BE2C (cell line): ENCODE data around the gene BRD4.

ENCODE experiments used
- DNase-seq: peaks from one replicate; pipeline ENCODE4 v3.0.0-alpha.2; 2020
- H3K27me3 ChIP-seq: fragments of 250-450 bp; sonication (Bioruptor Pico); 2 replicates; pipeline ENCODE4 v1.5.1; 2020; ENCODE audit warnings: mild to moderate bottlenecking
- H3K36me3 ChIP-seq: fragments of 250-450 bp; sonication (Bioruptor Pico); 2 replicates; pipeline ENCODE4 v1.5.1; 2020; ENCODE audit warnings: mild to moderate bottlenecking
- H3K4me1 ChIP-seq: fragments of 250-450 bp; sonication (Bioruptor Pico); 2 replicates; pipeline ENCODE4 v1.5.1; 2020
- H3K4me3 ChIP-seq: 2 replicates; pipeline ENCODE4 v1.5.1; 2011; ENCODE audit warnings: low read depth, low read length
- H3K9me3 ChIP-seq: fragments of 250-450 bp; sonication (Bioruptor Pico); 2 replicates; pipeline ENCODE4 v1.5.1; 2020
- TF ChIP-seq, protein P1 (sequence below): IDR thresholded peaks from 2 replicates; pipeline ENCODE4 v1.5.1; 2012; ENCODE audit warnings: mild to moderate bottlenecking, low read depth, low read length

Gene BRD4

GRCh38 chr19:15248648-15249527 lies 83.5 kb downstream of the BRD4 start:
- Histone ChIP-seq H3K4me3 (no peak overlapping the region), H3K4me1 (no peaks in the 10 kb centered on the region), H3K9me3 (no peaks in the 10 kb centered on the region), H3K27me3 (no peaks in the 10 kb centered on the region), H3K36me3 (peaks cover 88% of the 10 kb centered on the region)
- TF ChIP-seq, protein P1, sequence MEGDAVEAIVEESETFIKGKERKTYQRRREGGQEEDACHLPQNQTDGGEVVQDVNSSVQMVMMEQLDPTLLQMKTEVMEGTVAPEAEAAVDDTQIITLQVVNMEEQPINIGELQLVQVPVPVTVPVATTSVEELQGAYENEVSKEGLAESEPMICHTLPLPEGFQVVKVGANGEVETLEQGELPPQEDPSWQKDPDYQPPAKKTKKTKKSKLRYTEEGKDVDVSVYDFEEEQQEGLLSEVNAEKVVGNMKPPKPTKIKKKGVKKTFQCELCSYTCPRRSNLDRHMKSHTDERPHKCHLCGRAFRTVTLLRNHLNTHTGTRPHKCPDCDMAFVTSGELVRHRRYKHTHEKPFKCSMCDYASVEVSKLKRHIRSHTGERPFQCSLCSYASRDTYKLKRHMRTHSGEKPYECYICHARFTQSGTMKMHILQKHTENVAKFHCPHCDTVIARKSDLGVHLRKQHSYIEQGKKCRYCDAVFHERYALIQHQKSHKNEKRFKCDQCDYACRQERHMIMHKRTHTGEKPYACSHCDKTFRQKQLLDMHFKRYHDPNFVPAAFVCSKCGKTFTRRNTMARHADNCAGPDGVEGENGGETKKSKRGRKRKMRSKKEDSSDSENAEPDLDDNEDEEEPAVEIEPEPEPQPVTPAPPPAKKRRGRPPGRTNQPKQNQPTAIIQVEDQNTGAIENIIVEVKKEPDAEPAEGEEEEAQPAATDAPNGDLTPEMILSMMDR: no peak
- DNase-seq: no peak

- Histone ChIP-seq H3K9me3 (no peaks in the 10 kb centered on the region), H3K4me3 (no peak overlapping the region), H3K36me3 (peaks cover 88% of the 10 kb centered on the region), H3K4me1 (no peaks in the 10 kb centered on the region), H3K27me3 (no peaks in the 10 kb centered on the region)
- DNase-seq: no peak
- TF ChIP-seq, protein P1: no peak
These were observed 84.2 kb downstream of the BRD4 start for GRCh38 chr19:15248106-15248505.

DNA sequence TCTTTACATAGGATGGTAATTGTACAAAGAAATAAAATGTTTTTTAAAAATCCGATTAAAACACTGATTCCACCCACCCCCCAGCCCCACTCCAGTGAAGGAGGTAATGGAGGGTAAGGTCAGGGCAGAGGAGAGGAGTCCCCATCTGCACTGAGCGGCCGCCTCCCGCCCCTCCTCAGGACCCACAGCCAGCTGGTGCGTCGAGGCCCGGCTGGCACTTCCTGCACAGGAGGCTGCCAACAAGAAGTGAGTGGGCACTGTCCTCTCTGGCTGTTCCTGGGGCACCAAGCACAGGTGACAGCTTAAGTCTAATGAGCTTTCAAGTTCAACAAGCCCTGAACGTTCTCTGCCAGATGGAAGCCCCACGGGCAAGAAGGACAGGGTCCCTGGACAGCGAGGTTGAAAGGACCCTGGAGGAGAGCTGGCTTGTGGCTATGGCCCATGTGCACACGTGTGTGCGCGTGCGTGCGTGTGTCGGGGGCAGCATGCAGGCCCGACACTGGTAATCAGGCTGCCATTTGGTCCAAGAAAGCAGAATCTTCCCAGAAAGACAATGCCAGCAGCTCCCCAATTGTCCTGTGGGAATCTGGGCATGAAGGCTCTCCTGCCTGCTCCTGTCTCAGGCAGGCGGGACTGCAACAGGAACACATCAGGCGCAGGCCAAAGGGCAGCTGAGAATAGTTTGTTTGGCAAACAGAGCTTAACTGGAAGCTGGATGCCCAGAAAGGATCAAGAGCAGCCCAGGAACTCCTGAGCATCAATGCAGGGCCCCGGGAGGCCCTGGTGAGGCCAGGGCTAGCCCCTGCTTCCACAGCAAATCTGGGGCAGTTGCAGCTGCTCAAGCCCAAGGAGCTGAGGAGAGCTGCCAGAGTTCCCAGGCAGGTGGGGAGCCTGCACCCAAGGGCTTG lies 85.0 kb downstream of the BRD4 start:
- no peaks in the 10 kb centered on the region for H3K27me3 ChIP-seq
- DNase-seq: no peak
- TF ChIP-seq, protein P1: no peak
- no peak overlapping the region for H3K4me3 ChIP-seq
- H3K36me3 ChIP-seq: peaks cover 84% of the 10 kb centered on the region
- no peaks in the 10 kb centered on the region for H3K4me1 ChIP-seq
- no peaks in the 10 kb centered on the region for H3K9me3 ChIP-seq

DNA sequence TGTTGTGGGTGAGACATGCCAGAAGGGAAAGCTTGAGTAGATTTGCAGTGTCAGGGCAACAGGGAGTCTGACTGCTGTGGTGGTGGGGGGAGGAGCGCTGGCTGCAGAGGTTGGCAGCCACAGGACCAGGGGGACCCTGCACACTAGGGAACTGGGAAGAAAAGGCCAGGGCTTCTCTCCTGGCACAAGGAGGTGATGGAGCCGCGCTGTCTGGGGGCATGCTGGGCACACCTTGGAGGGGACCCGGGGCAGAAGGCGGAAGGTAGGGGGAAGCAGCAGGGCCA lies 86.2 kb downstream of the BRD4 start:
- peaks cover 83% of the 10 kb centered on the region for H3K36me3 ChIP-seq
- no peaks in the 10 kb centered on the region for H3K4me1 ChIP-seq
- TF ChIP-seq, protein P1: no peak
- H3K27me3 ChIP-seq: no peaks in the 10 kb centered on the region
- no peak overlapping the region for H3K4me3 ChIP-seq
- H3K9me3 ChIP-seq: no peaks in the 10 kb centered on the region
- DNase-seq: no peak

GRCh38 chr19:15245370-15246197 lies 86.8 kb downstream of the BRD4 start:
- TF ChIP-seq, protein P1: no peak
- Histone ChIP-seq H3K4me1 (no peaks in the 10 kb centered on the region), H3K36me3 (peaks cover 84% of the 10 kb centered on the region), H3K4me3 (no peak overlapping the region), H3K9me3 (no peaks in the 10 kb centered on the region), H3K27me3 (no peaks in the 10 kb centered on the region)
- no peak for DNase-seq
